ENCODE measurements around the gene TUBB8.

DNA sequence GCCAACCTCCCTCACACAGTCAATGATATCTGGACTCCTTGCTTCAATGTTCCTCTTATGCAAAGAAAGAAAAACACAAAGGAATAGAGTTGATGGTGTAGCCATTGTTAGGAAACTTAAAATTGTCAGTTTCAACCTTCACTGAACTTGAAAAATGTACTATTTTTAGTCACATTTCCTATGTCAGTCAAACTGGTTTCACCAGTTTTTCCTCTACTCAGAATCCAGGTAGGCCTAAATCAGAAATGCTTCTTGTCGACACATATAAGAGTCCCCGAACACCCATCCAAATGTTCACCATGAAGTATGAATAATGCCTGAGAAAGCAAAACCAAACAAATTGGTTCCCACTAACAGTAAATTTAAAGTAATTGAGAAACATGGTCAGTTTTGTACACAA is 43.8 kb upstream of the TUBB8 start:
- TF ChIP-seq, protein P1, sequence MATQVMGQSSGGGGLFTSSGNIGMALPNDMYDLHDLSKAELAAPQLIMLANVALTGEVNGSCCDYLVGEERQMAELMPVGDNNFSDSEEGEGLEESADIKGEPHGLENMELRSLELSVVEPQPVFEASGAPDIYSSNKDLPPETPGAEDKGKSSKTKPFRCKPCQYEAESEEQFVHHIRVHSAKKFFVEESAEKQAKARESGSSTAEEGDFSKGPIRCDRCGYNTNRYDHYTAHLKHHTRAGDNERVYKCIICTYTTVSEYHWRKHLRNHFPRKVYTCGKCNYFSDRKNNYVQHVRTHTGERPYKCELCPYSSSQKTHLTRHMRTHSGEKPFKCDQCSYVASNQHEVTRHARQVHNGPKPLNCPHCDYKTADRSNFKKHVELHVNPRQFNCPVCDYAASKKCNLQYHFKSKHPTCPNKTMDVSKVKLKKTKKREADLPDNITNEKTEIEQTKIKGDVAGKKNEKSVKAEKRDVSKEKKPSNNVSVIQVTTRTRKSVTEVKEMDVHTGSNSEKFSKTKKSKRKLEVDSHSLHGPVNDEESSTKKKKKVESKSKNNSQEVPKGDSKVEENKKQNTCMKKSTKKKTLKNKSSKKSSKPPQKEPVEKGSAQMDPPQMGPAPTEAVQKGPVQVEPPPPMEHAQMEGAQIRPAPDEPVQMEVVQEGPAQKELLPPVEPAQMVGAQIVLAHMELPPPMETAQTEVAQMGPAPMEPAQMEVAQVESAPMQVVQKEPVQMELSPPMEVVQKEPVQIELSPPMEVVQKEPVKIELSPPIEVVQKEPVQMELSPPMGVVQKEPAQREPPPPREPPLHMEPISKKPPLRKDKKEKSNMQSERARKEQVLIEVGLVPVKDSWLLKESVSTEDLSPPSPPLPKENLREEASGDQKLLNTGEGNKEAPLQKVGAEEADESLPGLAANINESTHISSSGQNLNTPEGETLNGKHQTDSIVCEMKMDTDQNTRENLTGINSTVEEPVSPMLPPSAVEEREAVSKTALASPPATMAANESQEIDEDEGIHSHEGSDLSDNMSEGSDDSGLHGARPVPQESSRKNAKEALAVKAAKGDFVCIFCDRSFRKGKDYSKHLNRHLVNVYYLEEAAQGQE (IDR thresholded peaks at IDR 0.05; ENCODE audit: low read depth, low read length) = no peak
- TF ChIP-seq RFX5 (IDR thresholded peaks at IDR 0.05; ENCODE audit: low read depth, low read length) (no peak), POLR2AphosphoS5 (IDR thresholded peaks at IDR 0.05; ENCODE audit: low read length) (no peak), HDAC2 (IDR thresholded peaks at IDR 0.05) (no peak), SRF (IDR thresholded peaks at IDR 0.05; ENCODE audit: low read depth in 2 of 2, low read length in 2 of 2) (no peak), BRCA1 (IDR thresholded peaks at IDR 0.05; ENCODE audit: low read depth, low read length) (no peak), MYC (IDR thresholded peaks at IDR 0.05; ENCODE audit: insufficient read depth, insufficient read length, insufficient replicate concordance, low read length, severe bottlenecking) (no peak), NR2C2 (IDR thresholded peaks at IDR 0.05; ENCODE audit: borderline replicate concordance, control insufficient read depth, insufficient read length, low read depth) (no peak), FOXK2 (IDR thresholded peaks at IDR 0.05) (no peak)
- TF ChIP-seq, protein P2, sequence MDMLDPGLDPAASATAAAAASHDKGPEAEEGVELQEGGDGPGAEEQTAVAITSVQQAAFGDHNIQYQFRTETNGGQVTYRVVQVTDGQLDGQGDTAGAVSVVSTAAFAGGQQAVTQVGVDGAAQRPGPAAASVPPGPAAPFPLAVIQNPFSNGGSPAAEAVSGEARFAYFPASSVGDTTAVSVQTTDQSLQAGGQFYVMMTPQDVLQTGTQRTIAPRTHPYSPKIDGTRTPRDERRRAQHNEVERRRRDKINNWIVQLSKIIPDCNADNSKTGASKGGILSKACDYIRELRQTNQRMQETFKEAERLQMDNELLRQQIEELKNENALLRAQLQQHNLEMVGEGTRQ (IDR thresholded peaks at IDR 0.05; ENCODE audit: borderline replicate concordance, low read depth, low read length) = no peak

Data from GM12878 (cell line).